ENCODE results near the gene CA14.

- TF ChIP-seq, protein P1, sequence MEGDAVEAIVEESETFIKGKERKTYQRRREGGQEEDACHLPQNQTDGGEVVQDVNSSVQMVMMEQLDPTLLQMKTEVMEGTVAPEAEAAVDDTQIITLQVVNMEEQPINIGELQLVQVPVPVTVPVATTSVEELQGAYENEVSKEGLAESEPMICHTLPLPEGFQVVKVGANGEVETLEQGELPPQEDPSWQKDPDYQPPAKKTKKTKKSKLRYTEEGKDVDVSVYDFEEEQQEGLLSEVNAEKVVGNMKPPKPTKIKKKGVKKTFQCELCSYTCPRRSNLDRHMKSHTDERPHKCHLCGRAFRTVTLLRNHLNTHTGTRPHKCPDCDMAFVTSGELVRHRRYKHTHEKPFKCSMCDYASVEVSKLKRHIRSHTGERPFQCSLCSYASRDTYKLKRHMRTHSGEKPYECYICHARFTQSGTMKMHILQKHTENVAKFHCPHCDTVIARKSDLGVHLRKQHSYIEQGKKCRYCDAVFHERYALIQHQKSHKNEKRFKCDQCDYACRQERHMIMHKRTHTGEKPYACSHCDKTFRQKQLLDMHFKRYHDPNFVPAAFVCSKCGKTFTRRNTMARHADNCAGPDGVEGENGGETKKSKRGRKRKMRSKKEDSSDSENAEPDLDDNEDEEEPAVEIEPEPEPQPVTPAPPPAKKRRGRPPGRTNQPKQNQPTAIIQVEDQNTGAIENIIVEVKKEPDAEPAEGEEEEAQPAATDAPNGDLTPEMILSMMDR (IDR thresholded peaks at IDR 0.05), result no peak
- TF ChIP-seq POLR2A (IDR thresholded peaks at IDR 0.05; ENCODE audit: low read depth) (no peak), EP300 (IDR thresholded peaks at IDR 0.05) (no peak), POLR2AphosphoS5 (IDR thresholded peaks at IDR 0.05) (no peak)
Measured at GRCh38 chr1:150243003-150243402, 14.6 kb upstream of the CA14 start.

Measured in esophagus muscularis mucosa (tissue), 4 donors.